MCF 10A (cell line): Measurements from ENCODE around the gene OR4K15. TPM values are rescaled to one million over a fixed set of nuclear protein-coding genes. Genes with fewer than 3 reads are reported as not detected.

Experiments
- BruUV-seq: library from RNA; stranded (reverse); fragments of 400-500 nt; replicated peaks from 2 replicates; lab custom pipeline; 2021; lab: Mats Ljungman, UMichigan
- CTCF ChIA-PET: fragments of 300-600 bp; sonication (Branson Sonifier 250); formaldehyde crosslinking; extraction: SDS; loops from one replicate; lab custom pipeline; 2021; ENCODE audit warnings: antibody characterized with exemption, inconsistent platforms; lab: Yijun Ruan, JAX
- POLR2A ChIA-PET: fragments of 300-600, 350-650 bp; sonication (Branson Sonifier 250); formaldehyde crosslinking; extraction: SDS; loops from one replicate; lab custom pipeline; 2020; ENCODE audit warnings: antibody characterized with exemption, inconsistent platforms; lab: Yijun Ruan, JAX
- DNase-seq: peaks from one replicate; pipeline ENCODE4 v3.0.0-alpha.2; 2018; ENCODE audit not compliant: unreplicated experiment
- H3K27ac Mint-ChIP-seq: one replicate; pipeline ENCODE4 v1.8.0; 2022; ENCODE audit warnings: mild to moderate bottlenecking, low read depth, mixed read lengths; ENCODE audit not compliant: unreplicated experiment
- H3K27me3 Mint-ChIP-seq: one replicate; pipeline ENCODE4 v1.8.0; 2022; ENCODE audit warnings: mixed read lengths; ENCODE audit not compliant: insufficient read depth, unreplicated experiment
- H3K36me3 Mint-ChIP-seq: one replicate; pipeline ENCODE4 v1.8.0; 2022; ENCODE audit warnings: mild to moderate bottlenecking, moderate library complexity, mixed read lengths; ENCODE audit not compliant: insufficient read depth, unreplicated experiment
- H3K4me1 Mint-ChIP-seq: one replicate; pipeline ENCODE4 v1.8.0; 2022; ENCODE audit warnings: mixed read lengths; ENCODE audit not compliant: insufficient read depth, unreplicated experiment
- H3K4me3 Mint-ChIP-seq: one replicate; pipeline ENCODE4 v1.8.0; 2022; ENCODE audit warnings: mild to moderate bottlenecking, moderate library complexity, mixed read lengths; ENCODE audit not compliant: unreplicated experiment
- H3K9me3 Mint-ChIP-seq: one replicate; pipeline ENCODE4 v1.8.0; 2022; ENCODE audit warnings: mixed read lengths; ENCODE audit not compliant: unreplicated experiment
- CTCF ChIP-seq: fragments of 200-600 bp; IDR thresholded peaks from one replicate; pipeline ENCODE4 v1.8.0; 2022; ENCODE audit warnings: antibody characterized with exemption, mild to moderate bottlenecking; ENCODE audit not compliant: unreplicated experiment
- intact Hi-C: fragments of 100-400 bp; cut with micrococcal nuclease; formaldehyde crosslinking; loops from 2 replicates; pipeline ENCODE4 v1.14.1; 2022
- total RNA-seq: library from RNA; stranded (reverse); gene quantifications from 2 replicates; pipeline ENCODE4 v1.2.3, GENCODE V29; 2022

The OR4K15 gene
- total RNA-seq, 1 experiment from 2014 or later: not detected

- Mint-ChIP-seq H3K27me3 (peaks cover 29% of the 10 kb centered on the region), H3K4me1 (no peaks in the 10 kb centered on the region), H3K4me3 (no peak within 1 kb of the TSS), H3K36me3 (no peaks in the 10 kb centered on the region), H3K27ac (no peak within 1 kb of the TSS), H3K9me3 (peaks cover 8% of the 10 kb centered on the region)
- intact Hi-C loops: no loop called here
- no TSS peak for BruUV-seq
- TF ChIP-seq CTCF: no peak
- ChIA-PET CTCF (no interaction called here), POLR2A (no interaction called here)
- no peak for DNase-seq
These were observed 26.5 kb downstream of the OR4K15 start, which contains the start of gene OR4Q2 for GRCh38 chr14:20001863-20002262. OR4Q2 (plus strand) TSS chr14:20002163.

- intact Hi-C loops: no loop called here
- DNase-seq: no peak
- H3K4me3 Mint-ChIP-seq: no peak overlapping the region
- ChIA-PET POLR2A (no interaction called here), CTCF (no interaction called here)
- peaks cover 26% of the 10 kb centered on the region for H3K27me3 Mint-ChIP-seq
- H3K27ac Mint-ChIP-seq: no peak overlapping the region
- no peak for TF ChIP-seq CTCF
- no peaks in the 10 kb centered on the region for H3K36me3 Mint-ChIP-seq
- BruUV-seq: no TSS peak
- H3K4me1 Mint-ChIP-seq: no peaks in the 10 kb centered on the region
- H3K9me3 Mint-ChIP-seq: peaks cover 8% of the 10 kb centered on the region
These were observed 26.9 kb downstream of the OR4K15 start for GRCh38 chr14:20002319-20002718.

GRCh38 chr14:20008156-20008555, 32.8 kb downstream of the OR4K15 start:
- Mint-ChIP-seq H3K4me3 (no peak overlapping the region), H3K36me3 (no peaks in the 10 kb centered on the region), H3K4me1 (no peaks in the 10 kb centered on the region), H3K27me3 (peaks cover 36% of the 10 kb centered on the region), H3K27ac (no peak overlapping the region), H3K9me3 (peaks cover 26% of the 10 kb centered on the region)
- DNase-seq: no peak
- intact Hi-C loops: no loop called here
- BruUV-seq: no TSS peak
- TF ChIP-seq CTCF: no peak
- POLR2A ChIA-PET: no interaction called here
- CTCF ChIA-PET: no interaction called here

GRCh38 chr14:20019257-20019865, 44.0 kb downstream of the OR4K15 start, which contains the start of gene OR4K14:
OR4K14 (minus strand) TSS chr14:20019307; CDS start chr14:20015193, 4,114 bp downstream.
- H3K27ac Mint-ChIP-seq: no peak within 1 kb of the TSS
- ChIA-PET CTCF (no interaction called here), POLR2A (no interaction called here)
- H3K4me3 Mint-ChIP-seq: no peak within 1 kb of the TSS
- no peaks in the 10 kb centered on the region for H3K4me1 Mint-ChIP-seq
- intact Hi-C loops: no loop called here
- H3K9me3 Mint-ChIP-seq: no peaks in the 10 kb centered on the region
- H3K36me3 Mint-ChIP-seq: peaks cover 3% of the 10 kb centered on the region
- no TSS peak for BruUV-seq
- TF ChIP-seq CTCF: no peak
- no peak for DNase-seq
- peaks cover 50% of the 10 kb centered on the region for H3K27me3 Mint-ChIP-seq

Other genes with a start within 250 kb of the OR4K15 start
- gene OR4Q3, start 232.0 kb upstream of the OR4K15 start, total RNA-seq: not detected in 2 replicates
- not detected in 2 replicates for gene OR4M1, start 202.1 kb upstream of the OR4K15 start, total RNA-seq
- not detected in 2 replicates for gene OR4N2, start 171.8 kb upstream of the OR4K15 start, total RNA-seq
- not detected in 2 replicates for gene OR4K2, start 100.4 kb upstream of the OR4K15 start, total RNA-seq
- not detected in 2 replicates for gene OR4K5, start 55.0 kb upstream of the OR4K15 start, total RNA-seq
- gene OR4K1, start 44.7 kb upstream of the OR4K15 start, total RNA-seq: not detected in 2 replicates
- gene OR4Q2, start 26.6 kb downstream of the OR4K15 start, total RNA-seq: not detected in 2 replicates
- gene OR4K14, start 43.7 kb downstream of the OR4K15 start, total RNA-seq: not detected in 2 replicates
- not detected in 2 replicates for gene OR4K13, start 60.4 kb downstream of the OR4K15 start, total RNA-seq
- not detected in 2 replicates for gene OR4L1, start 84.5 kb downstream of the OR4K15 start, total RNA-seq
- gene OR4K17, start 135.1 kb downstream of the OR4K15 start, total RNA-seq: not detected in 2 replicates
- not detected in 2 replicates for gene OR4N5, start 163.2 kb downstream of the OR4K15 start, total RNA-seq
- not detected in 2 replicates for gene OR11G2, start 215.3 kb downstream of the OR4K15 start, total RNA-seq
- gene OR11H6, start 248.1 kb downstream of the OR4K15 start, total RNA-seq: not detected in 2 replicates